ENCODE data around the gene ENDOU.

DNA sequence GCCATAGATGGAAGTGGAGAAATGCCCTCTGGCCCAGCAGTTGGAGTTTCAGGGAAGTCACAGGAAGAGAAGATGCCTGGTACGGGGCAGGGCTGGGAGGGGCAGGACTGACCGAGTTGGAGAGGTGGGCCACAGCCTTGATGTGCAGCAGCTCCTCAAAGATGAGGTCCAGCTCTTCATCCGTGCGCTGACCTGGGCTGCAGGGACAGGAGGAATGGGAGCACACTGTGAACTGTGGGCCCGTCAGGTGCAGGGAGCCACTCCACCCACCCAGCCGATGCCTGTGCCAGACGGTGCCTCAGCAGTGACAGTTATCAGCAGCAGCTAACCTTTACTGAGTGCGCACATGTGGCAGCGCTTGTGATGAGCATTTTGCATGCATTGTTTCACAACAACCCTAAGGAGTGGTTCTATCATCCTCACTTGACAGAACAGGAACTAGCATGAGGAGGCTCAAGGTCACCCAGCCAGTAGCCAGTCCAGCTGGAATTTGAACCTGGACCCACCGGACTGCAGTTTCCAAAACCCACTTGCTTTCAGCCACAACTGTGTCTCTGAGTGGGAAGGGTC lies 25.0 kb upstream of the ENDOU start:
- TF ChIP-seq, protein P1, sequence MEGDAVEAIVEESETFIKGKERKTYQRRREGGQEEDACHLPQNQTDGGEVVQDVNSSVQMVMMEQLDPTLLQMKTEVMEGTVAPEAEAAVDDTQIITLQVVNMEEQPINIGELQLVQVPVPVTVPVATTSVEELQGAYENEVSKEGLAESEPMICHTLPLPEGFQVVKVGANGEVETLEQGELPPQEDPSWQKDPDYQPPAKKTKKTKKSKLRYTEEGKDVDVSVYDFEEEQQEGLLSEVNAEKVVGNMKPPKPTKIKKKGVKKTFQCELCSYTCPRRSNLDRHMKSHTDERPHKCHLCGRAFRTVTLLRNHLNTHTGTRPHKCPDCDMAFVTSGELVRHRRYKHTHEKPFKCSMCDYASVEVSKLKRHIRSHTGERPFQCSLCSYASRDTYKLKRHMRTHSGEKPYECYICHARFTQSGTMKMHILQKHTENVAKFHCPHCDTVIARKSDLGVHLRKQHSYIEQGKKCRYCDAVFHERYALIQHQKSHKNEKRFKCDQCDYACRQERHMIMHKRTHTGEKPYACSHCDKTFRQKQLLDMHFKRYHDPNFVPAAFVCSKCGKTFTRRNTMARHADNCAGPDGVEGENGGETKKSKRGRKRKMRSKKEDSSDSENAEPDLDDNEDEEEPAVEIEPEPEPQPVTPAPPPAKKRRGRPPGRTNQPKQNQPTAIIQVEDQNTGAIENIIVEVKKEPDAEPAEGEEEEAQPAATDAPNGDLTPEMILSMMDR (IDR thresholded peaks at IDR 0.05): no peak
- TF ChIP-seq POLR2AphosphoS5 (IDR thresholded peaks at IDR 0.05; ENCODE audit: low read depth, low read length): no peak
